Measurements from ENCODE around the gene TTI1. TPM values are rescaled to one million over a fixed set of nuclear protein-coding genes. Genes with fewer than 3 reads are reported as not detected.

TTI1 gene
- total RNA-seq, 1 experiment from 2014 or later = 26.9 TPM

DNA sequence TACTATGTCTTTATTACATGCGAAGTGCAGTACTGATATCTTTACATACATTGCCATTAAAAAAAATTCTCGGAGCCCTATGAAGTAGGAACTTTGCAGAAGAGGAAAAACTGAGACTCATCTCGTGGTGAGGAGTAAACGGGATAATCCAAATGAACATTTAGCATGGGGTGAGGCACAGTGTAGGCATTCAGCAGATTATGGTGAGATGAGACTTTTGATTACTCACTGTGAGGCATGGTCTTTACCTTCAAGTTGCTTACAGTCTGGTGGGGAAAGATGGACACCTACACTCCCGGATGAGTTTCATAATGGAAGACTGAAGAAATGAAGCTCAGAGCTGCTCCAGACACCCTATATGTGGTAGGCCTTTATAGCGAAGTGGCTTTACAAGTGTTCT lies 1.7 kb upstream of the TTI1 start:
- TF ChIP-seq TCF7L2 (IDR thresholded peaks at IDR 0.05; ENCODE audit: borderline replicate concordance, extremely low read depth, insufficient read depth, insufficient read length) (no peak), YY1 (IDR thresholded peaks at IDR 0.05; ENCODE audit: extremely low read depth, insufficient replicate concordance, low read depth, low read length) (no peak), POLR2AphosphoS5 (IDR thresholded peaks at IDR 0.05; ENCODE audit: low read depth, low read length) (no peak), ZFX (IDR thresholded peaks at IDR 0.05) (no peak), JUND (IDR thresholded peaks at IDR 0.05) (no peak), POLR2A (IDR thresholded peaks at IDR 0.05; ENCODE audit: borderline replicate concordance, extremely low read depth, insufficient read depth, insufficient read length) (no peak), EZH2 (IDR thresholded peaks at IDR 0.05) (no peak), ZBTB33 (IDR thresholded peaks at IDR 0.05; ENCODE audit: extremely low read depth, insufficient replicate concordance, low read length) (no peak), SRF (IDR thresholded peaks at IDR 0.05; ENCODE audit: low read depth) (no peak), SIN3A (IDR thresholded peaks at IDR 0.05; ENCODE audit: low read depth) (no peak), EGR1 (IDR thresholded peaks at IDR 0.05; ENCODE audit: low read depth) (no peak), CBX3 (IDR thresholded peaks at IDR 0.05; ENCODE audit: low read depth) (no peak), CEBPB (IDR thresholded peaks at IDR 0.05; ENCODE audit: low read depth) (no peak), REST (IDR thresholded peaks at IDR 0.05; ENCODE audit: low read depth) (no peak), SP1 (IDR thresholded peaks at IDR 0.05; ENCODE audit: low read depth) (no peak)
- TF ChIP-seq, protein P1, sequence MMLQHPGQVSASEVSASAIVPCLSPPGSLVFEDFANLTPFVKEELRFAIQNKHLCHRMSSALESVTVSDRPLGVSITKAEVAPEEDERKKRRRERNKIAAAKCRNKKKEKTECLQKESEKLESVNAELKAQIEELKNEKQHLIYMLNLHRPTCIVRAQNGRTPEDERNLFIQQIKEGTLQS (IDR thresholded peaks at IDR 0.05) = no peak
- TF ChIP-seq, protein P2, sequence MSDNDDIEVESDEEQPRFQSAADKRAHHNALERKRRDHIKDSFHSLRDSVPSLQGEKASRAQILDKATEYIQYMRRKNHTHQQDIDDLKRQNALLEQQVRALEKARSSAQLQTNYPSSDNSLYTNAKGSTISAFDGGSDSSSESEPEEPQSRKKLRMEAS (IDR thresholded peaks at IDR 0.05) = no peak
- no peaks in the 10 kb centered on the region for H3K9me3 ChIP-seq (ENCODE audit: control insufficient read depth in 1 of 2, insufficient read depth in 1 of 2, low read depth in 1 of 2, low read length in 2 of 2)
- H3K79me2 ChIP-seq (ENCODE audit: insufficient read depth, low read length) = peaks cover 94% of the 10 kb centered on the region
- 0 out of 2 replicates have a peak overlapping the region, but pooled peaks have one; percentile 86 for H3K27ac ChIP-seq (ENCODE audit: low read depth, low read length)
- DNase-seq (ENCODE audit: low read depth, low spot score) (no peak), ATAC-seq (no peak)
- H3K27me3 ChIP-seq (ENCODE audit: insufficient read depth, low read length) = no peaks in the 10 kb centered on the region
- peak overlapping the region; percentile 96 for H3K4me2 ChIP-seq (ENCODE audit: low read length)
- ChIA-PET POLR2A (no interaction called here), RAD21 (ENCODE audit: low non-redundant PET in 1 of 2, low total read pairs in 2 of 2, uncharacterized antibody in 2 of 2, unreplicated experiment in 2 of 2) (no interaction called here), CTCF (no interaction called here)
- BruUV-seq (replicated peaks) = TSS peak; percentile 39
- H3K4me1 ChIP-seq (ENCODE audit: control insufficient read depth in 1 of 2, insufficient read depth in 2 of 2, low read length in 2 of 2) = peaks cover 12 to 25% of the 10 kb centered on the region in 2 experiments; a peak in 3 of 4 replicates
- H2AFZ ChIP-seq (ENCODE audit: low read depth, low read length, poor library complexity, severe bottlenecking) = no peak overlapping the region
- H3K36me3 ChIP-seq (ENCODE audit: control insufficient read depth in 1 of 2, insufficient read depth in 2 of 2, low read length in 2 of 2) = peaks cover 0 to 2% of the 10 kb centered on the region in 2 experiments; a peak in 2 of 4 replicates
- H3K9me2 ChIP-seq (ENCODE audit: insufficient read depth) = no peaks in the 10 kb centered on the region
- H3K9ac ChIP-seq (ENCODE audit: low read length) = peak overlapping the region; percentile 95
- no peaks in the 10 kb centered on the region for H4K20me1 ChIP-seq (ENCODE audit: insufficient read depth)
- intact Hi-C loops (cut with micrococcal nuclease) = no loop called here
- peak overlapping the region; percentile 93 to 95 for H3K4me3 ChIP-seq (replicated peaks in 1 of 2; ENCODE audit: low read depth in 1 of 2, low read length in 2 of 2)
